ENCODE measurements around the gene HECTD2. TPM values are rescaled to one million over a fixed set of nuclear protein-coding genes. Genes with fewer than 3 reads are reported as not detected.
"Not testable (repeated sequence)": the region's sequence is repeated elsewhere in the genome, so short reads cannot be mapped to it uniquely, and the experiment has no call there.

HECTD2 gene, protein sequence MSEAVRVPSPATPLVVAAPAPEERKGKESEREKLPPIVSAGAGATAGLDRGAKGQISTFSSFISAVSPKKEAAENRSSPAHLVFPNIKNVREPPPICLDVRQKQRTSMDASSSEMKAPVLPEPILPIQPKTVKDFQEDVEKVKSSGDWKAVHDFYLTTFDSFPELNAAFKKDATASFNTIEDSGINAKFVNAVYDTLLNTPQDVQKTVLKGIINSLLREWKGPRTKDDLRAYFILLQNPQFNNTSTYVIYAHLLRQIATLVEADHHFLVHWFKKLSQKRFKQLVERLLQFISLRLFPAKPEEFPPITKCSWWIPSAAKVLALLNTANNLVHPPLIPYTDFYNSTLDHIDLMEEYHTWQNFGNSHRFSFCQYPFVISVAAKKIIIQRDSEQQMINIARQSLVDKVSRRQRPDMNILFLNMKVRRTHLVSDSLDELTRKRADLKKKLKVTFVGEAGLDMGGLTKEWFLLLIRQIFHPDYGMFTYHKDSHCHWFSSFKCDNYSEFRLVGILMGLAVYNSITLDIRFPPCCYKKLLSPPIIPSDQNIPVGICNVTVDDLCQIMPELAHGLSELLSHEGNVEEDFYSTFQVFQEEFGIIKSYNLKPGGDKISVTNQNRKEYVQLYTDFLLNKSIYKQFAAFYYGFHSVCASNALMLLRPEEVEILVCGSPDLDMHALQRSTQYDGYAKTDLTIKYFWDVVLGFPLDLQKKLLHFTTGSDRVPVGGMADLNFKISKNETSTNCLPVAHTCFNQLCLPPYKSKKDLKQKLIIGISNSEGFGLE
- total RNA-seq (2014; rRNA removed; shearing (Covaris generic)) = 3.8 and 4.5 TPM in 2 replicates
- polyA plus RNA-seq (2015; cell fraction: cytosol; rRNA removed) = 4.0 and 4.7 TPM in 2 replicates
- polyA plus RNA-seq (2015; cell fraction: nucleus; rRNA removed) = 21.7 and 32.8 TPM in 2 replicates

GRCh38 chr10:91409869-91410637, at the start of gene HECTD2:
Gene HECTD2, plus strand, starts transcription at chr10:91410344. Its CDS starts 95 bp downstream, at chr10:91410439.
- in situ Hi-C loops (cut with HindIII; ENCODE audit: low pct_unique_long_range_greater_than_20kb, low sequenced_read_pairs) = no loop called here
- DNase-seq (ENCODE audit: low read depth, low spot score) = peak; percentile 68

- DNase-seq (ENCODE audit: low read depth, low spot score) = no peak
- in situ Hi-C loops (cut with HindIII; ENCODE audit: low pct_unique_long_range_greater_than_20kb, low sequenced_read_pairs) = no loop called here
These were observed 49.7 kb upstream of the HECTD2 start for GRCh38 chr10:91360461-91360860.

DNA sequence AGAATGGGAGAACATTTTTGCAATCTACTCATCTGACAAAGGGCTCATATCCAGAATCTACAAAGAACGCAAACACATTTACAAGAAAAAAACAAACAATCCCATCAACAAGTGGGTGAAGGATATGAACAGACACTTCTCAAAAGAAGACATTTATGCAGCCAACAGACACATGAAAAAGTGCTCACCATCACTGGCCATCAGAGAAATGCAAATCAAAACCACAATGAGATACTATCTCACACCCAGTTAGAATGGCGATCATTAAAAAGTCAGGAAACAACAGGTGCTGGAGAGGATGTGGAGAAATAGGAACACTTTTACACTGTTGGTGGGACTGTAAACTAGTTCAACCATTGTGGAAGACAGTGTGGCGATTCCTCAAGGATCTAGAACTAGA, 44.6 kb upstream of the HECTD2 start:
- in situ Hi-C loops (cut with HindIII; ENCODE audit: low pct_unique_long_range_greater_than_20kb, low sequenced_read_pairs); DNase-seq (ENCODE audit: low read depth, low spot score): not testable (repeated sequence)

- DNase-seq (ENCODE audit: low read depth, low spot score) = no peak
- in situ Hi-C loops (cut with HindIII; ENCODE audit: low pct_unique_long_range_greater_than_20kb, low sequenced_read_pairs) = no loop called here
These were observed 43.4 kb upstream of the HECTD2 start for GRCh38 chr10:91366704-91367103.

DNA sequence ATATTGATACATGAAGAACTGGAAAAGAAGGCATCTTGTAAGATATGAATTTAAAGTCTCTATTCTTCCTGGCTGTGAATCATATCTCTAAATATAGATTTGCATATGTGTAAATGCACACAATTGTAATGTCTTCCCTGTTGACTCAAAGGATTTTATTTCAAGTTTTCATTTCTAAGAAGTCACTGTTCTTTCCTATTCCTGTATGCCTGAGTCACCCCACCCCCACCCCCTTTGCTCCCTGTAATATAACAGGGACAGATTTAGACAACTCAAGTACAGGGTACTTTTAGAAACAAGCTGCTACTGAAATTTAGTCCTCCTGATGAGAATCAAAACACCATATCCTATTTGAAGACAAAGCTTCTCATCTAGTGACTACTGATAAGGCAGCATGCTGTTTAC, 43.0 kb upstream of the HECTD2 start:
- no peak for DNase-seq (ENCODE audit: low read depth, low spot score)
- in situ Hi-C loops (cut with HindIII; ENCODE audit: low pct_unique_long_range_greater_than_20kb, low sequenced_read_pairs) = no loop called here

GRCh38 chr10:91367558-91367957, 42.6 kb upstream of the HECTD2 start:
- in situ Hi-C loops (cut with HindIII; ENCODE audit: low pct_unique_long_range_greater_than_20kb, low sequenced_read_pairs) = no loop called here
- no peak for DNase-seq (ENCODE audit: low read depth, low spot score)

DNA sequence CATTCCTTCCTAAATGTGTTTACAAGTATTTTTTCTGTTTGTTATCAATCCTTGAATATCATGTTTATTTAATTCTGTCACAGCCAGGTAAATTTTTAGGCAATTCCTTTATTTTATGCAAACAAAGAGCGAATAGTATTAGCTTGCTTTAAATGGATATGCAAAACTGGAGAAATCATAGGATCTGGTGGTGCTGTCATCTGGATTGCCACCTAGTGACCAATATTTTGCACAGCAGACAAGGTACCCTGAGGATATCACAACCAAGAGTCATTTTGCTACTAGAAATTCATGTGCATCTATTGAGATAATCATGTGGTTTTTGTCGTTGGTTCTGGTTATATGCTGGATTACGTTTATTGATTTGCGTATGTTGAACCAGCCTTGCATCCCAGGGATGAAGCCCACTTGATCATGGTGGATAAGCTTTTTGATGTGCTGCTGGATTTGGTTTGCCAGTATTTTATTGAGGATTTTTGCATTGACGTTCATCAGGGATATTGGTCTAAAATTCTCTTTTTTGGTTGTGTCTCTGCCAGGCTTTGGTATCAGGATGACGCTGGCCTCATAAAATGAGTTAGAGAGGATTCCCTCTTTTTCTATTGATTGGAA, 40.1 kb upstream of the HECTD2 start:
- in situ Hi-C loops (cut with HindIII; ENCODE audit: low pct_unique_long_range_greater_than_20kb, low sequenced_read_pairs) = not testable (repeated sequence)
- DNase-seq (ENCODE audit: low read depth, low spot score) = peak; percentile 47

DNA sequence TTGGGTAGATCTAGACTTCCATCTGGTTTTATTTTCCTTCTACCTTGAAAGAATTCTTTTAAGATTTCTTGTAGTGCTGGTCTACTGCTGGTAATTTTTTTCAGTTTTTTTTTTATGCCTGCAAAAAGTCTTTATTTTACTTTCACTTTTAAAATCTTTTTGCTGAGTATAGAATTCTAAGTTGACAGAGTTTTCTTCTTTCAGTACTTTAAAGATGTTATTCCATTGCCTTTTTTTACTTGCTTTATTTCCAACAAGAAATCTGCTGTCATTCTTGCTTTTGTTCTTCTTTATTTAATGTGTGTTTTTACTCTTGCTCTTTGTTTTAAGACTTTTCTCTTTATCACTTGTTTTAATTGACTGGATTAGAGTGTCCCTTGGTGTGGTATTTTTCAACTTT, 36.1 kb upstream of the HECTD2 start:
- DNase-seq (ENCODE audit: low read depth, low spot score) = no peak
- in situ Hi-C loops (cut with HindIII; ENCODE audit: low pct_unique_long_range_greater_than_20kb, low sequenced_read_pairs) = no loop called here

DNA sequence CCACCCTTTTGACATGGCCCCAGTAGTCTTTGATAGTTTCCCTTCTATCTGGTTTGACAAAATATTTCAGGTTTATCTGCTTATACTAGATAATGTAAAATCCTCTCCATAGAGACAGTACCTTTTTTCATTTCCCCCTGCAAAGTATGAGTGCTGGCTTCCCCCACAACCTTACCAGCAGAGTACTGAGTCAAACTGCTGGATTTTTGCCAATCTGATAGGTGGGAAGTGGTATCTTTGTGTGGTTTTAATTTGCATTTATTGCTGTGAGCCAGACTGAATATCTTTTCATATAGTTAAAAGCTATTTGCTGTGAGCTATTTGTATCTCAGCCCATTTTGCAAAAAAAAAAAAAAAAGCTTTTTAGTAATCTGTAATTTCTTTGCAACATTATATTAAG, 32.1 kb upstream of the HECTD2 start:
- DNase-seq (ENCODE audit: low read depth, low spot score) = no peak
- in situ Hi-C loops (cut with HindIII; ENCODE audit: low pct_unique_long_range_greater_than_20kb, low sequenced_read_pairs) = no loop called here

GRCh38 chr10:91380873-91381256, 29.3 kb upstream of the HECTD2 start:
- no peak for DNase-seq (ENCODE audit: low read depth, low spot score)
- in situ Hi-C loops (cut with HindIII; ENCODE audit: low pct_unique_long_range_greater_than_20kb, low sequenced_read_pairs) = no loop called here

- DNase-seq (ENCODE audit: low read depth, low spot score) = no peak
- in situ Hi-C loops (cut with HindIII; ENCODE audit: low pct_unique_long_range_greater_than_20kb, low sequenced_read_pairs) = no loop called here
These were observed 28.8 kb upstream of the HECTD2 start for GRCh38 chr10:91381257-91381891.

GRCh38 chr10:91385306-91386085, 24.6 kb upstream of the HECTD2 start:
- DNase-seq (ENCODE audit: low read depth, low spot score) = no peak
- in situ Hi-C loops (cut with HindIII; ENCODE audit: low pct_unique_long_range_greater_than_20kb, low sequenced_read_pairs) = no loop called here

DNA sequence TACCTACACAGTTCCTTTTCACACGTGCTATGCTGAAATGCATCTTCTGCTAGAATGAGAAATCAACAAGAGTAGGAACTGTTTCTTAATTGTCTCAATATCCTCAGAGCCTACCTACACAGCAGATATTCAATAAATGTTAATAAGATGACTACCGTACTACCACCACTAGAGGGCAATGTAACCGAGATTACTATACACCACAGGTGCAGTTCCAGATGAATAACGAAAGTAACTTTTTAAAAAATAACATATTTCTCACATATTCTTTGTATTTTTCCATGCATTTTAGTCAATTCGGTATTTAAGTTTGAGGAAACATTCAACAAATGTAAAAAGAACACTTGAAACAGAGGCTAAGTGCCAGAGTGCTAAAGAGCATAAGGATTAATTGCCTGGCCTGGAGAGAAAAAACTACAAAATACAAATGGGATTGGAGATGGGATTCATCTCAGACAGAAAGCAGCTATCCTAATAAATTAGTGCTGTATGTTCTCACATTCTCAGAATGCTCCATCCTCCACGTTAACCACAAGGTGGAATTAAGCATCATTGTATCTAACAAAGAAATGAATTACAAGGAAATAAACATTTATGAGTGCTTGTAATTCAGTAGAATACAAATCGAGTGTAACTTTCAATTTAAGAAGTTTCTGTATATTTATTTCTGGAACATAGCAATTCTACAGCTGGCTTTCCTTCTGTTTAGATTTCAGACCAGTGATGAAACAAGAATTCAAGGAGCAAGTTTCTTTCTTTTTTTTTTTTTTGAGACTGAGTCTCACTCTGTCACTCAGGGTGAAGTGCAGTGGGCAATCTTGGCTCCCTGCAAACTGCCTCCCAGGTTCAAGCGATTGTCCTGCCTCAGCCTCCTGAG, 20.3 kb upstream of the HECTD2 start:
- in situ Hi-C loops (cut with HindIII; ENCODE audit: low pct_unique_long_range_greater_than_20kb, low sequenced_read_pairs) = no loop called here
- peak; percentile 62 for DNase-seq (ENCODE audit: low read depth, low spot score)

GRCh38 chr10:91390513-91390825, 19.7 kb upstream of the HECTD2 start:
- in situ Hi-C loops (cut with HindIII; ENCODE audit: low pct_unique_long_range_greater_than_20kb, low sequenced_read_pairs); DNase-seq (ENCODE audit: low read depth, low spot score): not testable (repeated sequence)

DNA sequence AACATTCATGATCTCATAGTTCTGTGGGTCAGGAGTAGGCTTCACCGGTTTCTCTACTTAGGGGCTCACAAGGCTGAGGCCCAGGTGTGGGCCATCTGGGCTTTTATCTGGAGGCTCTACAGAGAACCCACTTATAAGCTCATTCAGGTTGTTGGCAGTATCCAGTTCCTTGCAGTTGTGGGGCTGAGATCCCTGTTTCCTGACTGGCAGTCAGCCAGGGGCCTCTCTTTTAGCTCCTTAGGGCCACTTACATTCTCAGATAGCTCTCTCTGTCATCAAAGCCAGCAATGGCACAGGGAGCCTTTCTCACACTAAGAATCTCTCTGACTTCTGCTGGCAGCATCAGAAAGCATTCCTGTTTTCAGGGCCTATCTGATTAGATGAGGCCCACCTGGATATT, 18.2 kb upstream of the HECTD2 start:
- in situ Hi-C loops (cut with HindIII; ENCODE audit: low pct_unique_long_range_greater_than_20kb, low sequenced_read_pairs) = no loop called here
- DNase-seq (ENCODE audit: low read depth, low spot score) = no peak

GRCh38 chr10:91406322-91406721, 3.8 kb upstream of the HECTD2 start:
- in situ Hi-C loops (cut with HindIII; ENCODE audit: low pct_unique_long_range_greater_than_20kb, low sequenced_read_pairs) = no loop called here
- no peak for DNase-seq (ENCODE audit: low read depth, low spot score)

All from SK-MEL-5 (cell line).